Adrenal gland (tissue), 5 donors: ENCODE results near the gene GADD45G.

Experiments
- CTCF ChIP-seq, 6 experiments: fragments of 450-650 bp in 4 of 6; fragments of 200-600 bp in 2 of 6; sonication (generic) in 1 of 6; IDR thresholded peaks; 1 replicate in 5 of 6; 2 replicates in 1 of 6; pipeline versions ENCODE4 v1.5.1 to v1.8.0; 2016 to 2021; ENCODE audit warnings: antibody characterized with exemption in 6 of 6, mild to moderate bottlenecking in 2 of 6, moderate library complexity in 1 of 6
- POLR2A ChIP-seq, 2 donors: fragments of 450-650 bp; IDR thresholded peaks; one replicate each; pipeline ENCODE4 v1.6.1; 2017; ENCODE audit warnings: antibody characterized with exemption in 2 of 2, mild to moderate bottlenecking in 2 of 2, moderate library complexity in 1 of 2
- donor health status: DM: no; HTN: no; CAD: no.

GRCh38 chr9:89611425-89611824 is 6.6 kb downstream of the GADD45G start:
- no peak for TF ChIP-seq CTCF (IDR thresholded peaks at IDR 0.05)
- no peak for TF ChIP-seq POLR2A (IDR thresholded peaks at IDR 0.05)
